Measurements from ENCODE around the gene SUSD3. TPM values are rescaled to one million over a fixed set of nuclear protein-coding genes. Genes with fewer than 3 reads are reported as not detected.
A peak's percentile ranks its signal among the peaks of the same experiment; 100 is the strongest.

SUSD3 gene
- total and polyA plus RNA-seq, 4 donors = 4.1 to 19.2 (median 11.8) TPM

- no peak for TF ChIP-seq REST (IDR thresholded peaks at IDR 0.05)
- TF ChIP-seq ATF3 (IDR thresholded peaks at IDR 0.05) = no peak
These were observed 61.7 kb downstream of the SUSD3 start (continued) for GRCh38 chr9:93119953-93120845.

- 93% methylated on average over 11 of the region's 11 CpGs for WGBS
- no peak overlapping the region for H3K4me3 ChIP-seq (ENCODE audit: low read depth in 1 of 3, low read length in 3 of 3)
These were observed 62.4 kb downstream of the SUSD3 start for GRCh38 chr9:93120846-93121315.

More at GRCh38 chr9:93120846-93121315, 62.4 kb downstream of the SUSD3 start:
- Histone ChIP-seq H3K9ac (ENCODE audit: low read depth in 1 of 2, low read length in 2 of 2) (no peak overlapping the region), H3K9me3 (ENCODE audit: control insufficient read depth in 4 of 4, low read length in 3 of 4) (no peaks in the 10 kb centered on the region), H3K36me3 (ENCODE audit: control insufficient read depth in 4 of 4, insufficient read depth in 3 of 4, low read depth in 1 of 4, low read length in 3 of 4) (peaks cover 0 to 22% (median 13%) of the 10 kb centered on the region in 4 donors), H3K27ac (ENCODE audit: low read depth in 1 of 2, low read length in 2 of 2) (peak overlapping the region; percentile 83 to 84), H3K4me1 (ENCODE audit: control insufficient read depth in 4 of 4, insufficient read depth in 4 of 4, low read length in 3 of 4) (peaks cover 0 to 23% (median 16%) of the 10 kb centered on the region in 4 donors), H3K27me3 (ENCODE audit: control insufficient read depth in 4 of 4, insufficient read depth in 4 of 4, low read length in 3 of 4) (no peaks in the 10 kb centered on the region)
- TF ChIP-seq ATF3 (IDR thresholded peaks at IDR 0.05) (no peak), MAX (IDR thresholded peaks at IDR 0.05) (no peak), TAF1 (conservative IDR thresholded peaks at IDR 0.05) (no peak), FOXA2 (IDR thresholded peaks at IDR 0.05) (no peak), REST (IDR thresholded peaks at IDR 0.05) (no peak), RXRA (IDR thresholded peaks at IDR 0.05) (no peak), HNF4A (conservative IDR thresholded peaks at IDR 0.05) (no peak), FOXA1 (IDR thresholded peaks at IDR 0.05) (no peak)
- peak; percentile 31 for DNase-seq (ENCODE audit: low spot score)
